HepG2 (cell line): ENCODE results near the gene ZNF541. TPM values are rescaled to one million over a fixed set of nuclear protein-coding genes. Genes with fewer than 3 reads are reported as not detected.

Source experiments
- ATF7-NPFF ChIP-seq: sonication (generic); formaldehyde crosslinking; IDR thresholded peaks from 2 replicates; pipeline ENCODE4 v1.8.1; 2023; ENCODE audit warnings: mild to moderate bottlenecking, low read depth, missing genetic modification reagents, moderate library complexity
- BCL3 ChIP-seq: sonication (generic); formaldehyde crosslinking; IDR thresholded peaks from 2 replicates; pipeline ENCODE4 v1.5.1; 2020; ENCODE audit warnings: mild to moderate bottlenecking, missing genetic modification reagents, moderate library complexity
- BRCA1 ChIP-seq: sonication (generic); formaldehyde crosslinking; IDR thresholded peaks from 2 replicates; pipeline ENCODE4 v1.4.0; 2020; ENCODE audit warnings: missing genetic modification reagents
- KLF6 ChIP-seq: IDR thresholded peaks from 2 replicates; pipeline ENCODE4 v1.8.0; 2016; ENCODE audit warnings: missing biosample characterization, missing genetic modification reagents
- MAZ ChIP-seq, 2 experiments: sonication (generic) in 1 of 2; formaldehyde crosslinking in 1 of 2; IDR thresholded peaks; 2 replicates each; pipeline versions ENCODE4 v1.5.0 to v1.6.1; 2012 to 2020; ENCODE audit warnings: low read depth in 2 of 2, mild to moderate bottlenecking in 2 of 2, borderline replicate concordance in 1 of 2, improper control_type of control experiment in 1 of 2, low read length in 1 of 2, missing genetic modification reagents in 1 of 2, moderate library complexity in 1 of 2
- NFKBIZ ChIP-seq: IDR thresholded peaks from 2 replicates; pipeline ENCODE4 v1.6.1; 2018; ENCODE audit warnings: missing genetic modification reagents, missing compliant biosample characterization
- NFYB ChIP-seq: sonication (generic); formaldehyde crosslinking; IDR thresholded peaks from 2 replicates; pipeline ENCODE4 v1.4.0; 2020; ENCODE audit warnings: missing genetic modification reagents
- NONO ChIP-seq, 2 experiments: fragments of 450-650 bp in 1 of 2; sonication (generic) in 1 of 2; formaldehyde crosslinking in 1 of 2; IDR thresholded peaks in 1 of 2; conservative IDR thresholded peaks in 1 of 2; 2 replicates each; pipeline versions ENCODE4 v1.6.1 to v1.8.0; 2017 to 2022; ENCODE audit warnings: mild to moderate bottlenecking in 1 of 2, missing genetic modification reagents in 1 of 2, moderate library complexity in 1 of 2
- SAP130 ChIP-seq: IDR thresholded peaks from 2 replicates; pipeline ENCODE4 v1.6.1; 2016; ENCODE audit warnings: low read depth
- SRY ChIP-seq: sonication (generic); formaldehyde crosslinking; IDR thresholded peaks from 2 replicates; pipeline ENCODE4 v1.8.0; 2022; ENCODE audit warnings: mild to moderate bottlenecking, missing genetic modification reagents
- STAG1 ChIP-seq: sonication (generic); formaldehyde crosslinking; IDR thresholded peaks from 2 replicates; pipeline ENCODE4 v1.4.0; 2020; ENCODE audit warnings: missing genetic modification reagents
- ZC3H4 ChIP-seq: sonication (generic); formaldehyde crosslinking; IDR thresholded peaks from 2 replicates; pipeline ENCODE4 v1.4.0; 2020; ENCODE audit warnings: missing genetic modification reagents, borderline replicate concordance
- ZNF652 ChIP-seq: IDR thresholded peaks from 2 replicates; pipeline ENCODE4 v1.6.1; 2016; ENCODE audit warnings: low read depth, borderline replicate concordance
- ZNF761 ChIP-seq: sonication (generic); formaldehyde crosslinking; conservative IDR thresholded peaks from 2 replicates; pipeline ENCODE4 v1.4.0; 2020; ENCODE audit warnings: mild to moderate bottlenecking, missing genetic modification reagents
- ZNF775 ChIP-seq: sonication (generic); formaldehyde crosslinking; IDR thresholded peaks from 2 replicates; pipeline ENCODE4 v1.4.0; 2020; ENCODE audit warnings: missing genetic modification reagents, mild to moderate bottlenecking, moderate library complexity, borderline replicate concordance
- ZNF780A ChIP-seq: sonication (generic); formaldehyde crosslinking; IDR thresholded peaks from 2 replicates; pipeline ENCODE4 v1.8.0; 2022; ENCODE audit warnings: mild to moderate bottlenecking, missing genetic modification reagents, moderate library complexity
- ZUFSP ChIP-seq: sonication (generic); formaldehyde crosslinking; IDR thresholded peaks from 2 replicates; pipeline ENCODE4 v1.9.0; 2021; ENCODE audit warnings: missing genetic modification reagents, mild to moderate bottlenecking, borderline replicate concordance
- polyA plus RNA-seq, 8 experiments: library from polyadenylated mRNA; depleted of rRNA in 3 of 8; stranded (reverse) in 7 of 8; unstranded in 1 of 8; fragments of >200 nt; fragmentation: Illumina TruSeq in 4 of 8; extraction: Trizol in 4 of 8; gene quantifications; 2 replicates each; pipeline versions ENCODE4 v1.2.1 to v1.2.3, GENCODE V29; 2011 to 2016; ENCODE audit warnings: low read depth in 4 of 8, missing spikeins in 1 of 8, mixed read lengths in 1 of 8; ENCODE audit not compliant: insufficient read depth in 1 of 8
- total RNA-seq, 5 experiments: library from RNA; depleted of rRNA; stranded (reverse); fragments of >200 nt; fragmentation: Illumina TruSeq; extraction: Trizol; gene quantifications; 2 replicates each; pipeline ENCODE4 v1.2.3, GENCODE V29; 2016; ENCODE audit warnings: low read depth in 1 of 5
- TF ChIP-seq, protein P1 (sequence below): sonication (generic); formaldehyde crosslinking; conservative IDR thresholded peaks from 2 replicates; pipeline ENCODE4 v1.8.0; 2022; ENCODE audit warnings: mild to moderate bottlenecking, moderate library complexity, missing genetic modification reagents
- TF ChIP-seq, protein P2 (sequence below): IDR thresholded peaks from 2 replicates; pipeline ENCODE4 v1.6.1; 2016; ENCODE audit warnings: control low read depth
- TF ChIP-seq, protein P3 (sequence below): sonication (generic); formaldehyde crosslinking; IDR thresholded peaks from 2 replicates; pipeline ENCODE4 v1.5.0; 2020; ENCODE audit warnings: mild to moderate bottlenecking, missing genetic modification reagents

The ZNF541 gene
- total and polyA plus RNA-seq, 2 of the 13 experiments (the other 11 are each of a cell fraction or from before 2014, with no cell fraction given) = 0.03 to 0.04 TPM

DNA sequence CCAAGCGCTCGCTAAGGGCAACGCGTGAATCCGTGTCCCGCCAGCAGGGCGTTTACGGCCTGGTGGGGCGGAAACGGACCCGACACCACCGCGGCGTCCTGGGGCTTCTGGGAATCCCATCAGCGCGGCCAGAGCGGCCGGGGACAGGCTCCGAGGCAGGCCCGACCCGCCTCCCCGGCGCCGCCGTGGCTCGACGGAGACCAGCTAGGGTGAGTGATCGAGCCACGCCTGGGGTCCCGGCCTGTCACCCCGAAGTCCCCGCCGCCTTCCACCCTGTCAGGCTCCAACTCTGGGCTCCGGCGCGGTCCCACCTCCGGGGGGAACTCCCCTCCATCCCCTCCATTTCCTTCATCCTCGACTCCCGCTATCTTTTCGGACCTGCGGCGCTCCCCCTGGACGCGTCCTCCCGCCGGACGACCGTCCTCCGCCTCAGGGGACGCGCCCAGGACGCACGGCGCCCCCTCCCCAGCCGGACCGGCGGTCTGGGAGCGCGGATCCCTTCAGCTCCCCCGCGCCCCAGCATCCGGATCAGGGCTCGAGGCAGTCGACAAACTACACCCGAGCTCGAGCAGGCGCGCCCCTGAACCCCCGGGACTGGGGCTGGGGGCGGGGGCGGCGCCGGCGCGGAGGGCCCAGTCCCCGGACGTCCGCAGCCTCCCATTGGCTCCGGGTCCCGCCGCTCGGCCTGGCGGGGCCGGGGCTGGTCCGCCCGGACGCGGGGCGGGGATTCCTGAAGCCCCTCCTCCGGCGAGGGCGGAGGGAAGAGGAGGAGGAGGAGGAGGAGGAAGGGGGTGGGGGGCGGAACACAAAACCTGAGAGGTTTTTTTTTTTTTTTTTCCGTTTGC is 35.3 kb upstream of the ZNF541 start (continued):
- TF ChIP-seq, protein P1, sequence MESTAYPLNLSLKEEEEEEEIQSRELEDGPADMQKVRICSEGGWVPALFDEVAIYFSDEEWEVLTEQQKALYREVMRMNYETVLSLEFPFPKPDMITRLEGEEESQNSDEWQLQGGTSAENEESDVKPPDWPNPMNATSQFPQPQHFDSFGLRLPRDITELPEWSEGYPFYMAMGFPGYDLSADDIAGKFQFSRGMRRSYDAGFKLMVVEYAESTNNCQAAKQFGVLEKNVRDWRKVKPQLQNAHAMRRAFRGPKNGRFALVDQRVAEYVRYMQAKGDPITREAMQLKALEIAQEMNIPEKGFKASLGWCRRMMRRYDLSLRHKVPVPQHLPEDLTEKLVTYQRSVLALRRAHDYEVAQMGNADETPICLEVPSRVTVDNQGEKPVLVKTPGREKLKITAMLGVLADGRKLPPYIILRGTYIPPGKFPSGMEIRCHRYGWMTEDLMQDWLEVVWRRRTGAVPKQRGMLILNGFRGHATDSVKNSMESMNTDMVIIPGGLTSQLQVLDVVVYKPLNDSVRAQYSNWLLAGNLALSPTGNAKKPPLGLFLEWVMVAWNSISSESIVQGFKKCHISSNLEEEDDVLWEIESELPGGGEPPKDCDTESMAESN (CRISPR knock-in tag) = peak; percentile 78; the same call in 1 of the 2 replicates
- peak; percentile 76 for TF ChIP-seq NFYB (CRISPR knock-in tag)
- TF ChIP-seq, protein P2, sequence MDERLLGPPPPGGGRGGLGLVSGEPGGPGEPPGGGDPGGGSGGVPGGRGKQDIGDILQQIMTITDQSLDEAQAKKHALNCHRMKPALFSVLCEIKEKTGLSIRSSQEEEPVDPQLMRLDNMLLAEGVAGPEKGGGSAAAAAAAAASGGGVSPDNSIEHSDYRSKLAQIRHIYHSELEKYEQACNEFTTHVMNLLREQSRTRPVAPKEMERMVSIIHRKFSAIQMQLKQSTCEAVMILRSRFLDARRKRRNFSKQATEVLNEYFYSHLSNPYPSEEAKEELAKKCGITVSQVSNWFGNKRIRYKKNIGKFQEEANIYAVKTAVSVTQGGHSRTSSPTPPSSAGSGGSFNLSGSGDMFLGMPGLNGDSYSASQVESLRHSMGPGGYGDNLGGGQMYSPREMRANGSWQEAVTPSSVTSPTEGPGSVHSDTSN (CRISPR knock-in tag) = peak; percentile 78
- no peak for TF ChIP-seq ZNF780A (CRISPR knock-in tag)
- peak; percentile 57; the same call in 1 of the 2 replicates for TF ChIP-seq ZNF761 (CRISPR knock-in tag)
- TF ChIP-seq MAZ (IDR thresholded peaks at IDR 0.05; ENCODE audit: borderline replicate concordance, low read depth, low read length) = peak; percentile 99
- peak; percentile 76 for TF ChIP-seq MAZ (CRISPR knock-in tag; IDR thresholded peaks at IDR 0.05; ENCODE audit: low read depth)
- TF ChIP-seq SRY (CRISPR knock-in tag) = peak; percentile 82
- no peak for TF ChIP-seq ZNF652 (CRISPR knock-in tag)
- peak; percentile 38; the same call in 1 of the 2 replicates for TF ChIP-seq NFKBIZ
- TF ChIP-seq SAP130 (CRISPR knock-in tag) = peak; percentile 74
- peak; percentile 53; the same call in 1 of the 2 replicates for TF ChIP-seq BCL3 (CRISPR knock-in tag)
- TF ChIP-seq BRCA1 (CRISPR knock-in tag) = 0 out of 2 replicates have a peak, but pooled peaks have one; percentile 26
- no peak for TF ChIP-seq NONO (IDR thresholded peaks at IDR 0.05)
- TF ChIP-seq NONO (CRISPR knock-in tag; conservative IDR thresholded peaks at IDR 0.05) = 0 out of 2 replicates have a peak, but pooled peaks have one; percentile 36
- TF ChIP-seq KLF6 (CRISPR knock-in tag) = 0 out of 2 replicates have a peak, but pooled peaks have one; percentile 47
- peak; percentile 68; the same call in 1 of the 2 replicates for TF ChIP-seq ATF7-NPFF (CRISPR knock-in tag)
- TF ChIP-seq, protein P3, sequence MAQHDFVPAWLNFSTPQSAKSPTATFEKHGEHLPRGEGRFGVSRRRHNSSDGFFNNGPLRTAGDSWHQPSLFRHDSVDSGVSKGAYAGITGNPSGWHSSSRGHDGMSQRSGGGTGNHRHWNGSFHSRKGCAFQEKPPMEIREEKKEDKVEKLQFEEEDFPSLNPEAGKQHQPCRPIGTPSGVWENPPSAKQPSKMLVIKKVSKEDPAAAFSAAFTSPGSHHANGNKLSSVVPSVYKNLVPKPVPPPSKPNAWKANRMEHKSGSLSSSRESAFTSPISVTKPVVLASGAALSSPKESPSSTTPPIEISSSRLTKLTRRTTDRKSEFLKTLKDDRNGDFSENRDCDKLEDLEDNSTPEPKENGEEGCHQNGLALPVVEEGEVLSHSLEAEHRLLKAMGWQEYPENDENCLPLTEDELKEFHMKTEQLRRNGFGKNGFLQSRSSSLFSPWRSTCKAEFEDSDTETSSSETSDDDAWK (CRISPR knock-in tag) = no peak
- TF ChIP-seq ZC3H4 (CRISPR knock-in tag) = no peak
- TF ChIP-seq ZUFSP (CRISPR knock-in tag) = no peak
- 0 out of 2 replicates have a peak, but pooled peaks have one; percentile 59 for TF ChIP-seq ZNF775
- 0 out of 2 replicates have a peak, but pooled peaks have one; percentile 12 for TF ChIP-seq STAG1
